Stomach smooth muscle (tissue), 2 donors: ENCODE results near the gene HPS1.
"Not testable (repeated sequence)": the region's sequence is repeated elsewhere in the genome, so short reads cannot be mapped to it uniquely, and the experiment has no call there.

Source experiments
- H3K27ac ChIP-seq: one replicate; pipeline ENCODE4 v1.7.0; 2013; ENCODE audit warnings: mild to moderate bottlenecking, low read length, inconsistent platforms
- H3K27me3 ChIP-seq, 2 donors: one replicate each; pipeline ENCODE4 v1.7.0; 2013; ENCODE audit warnings: low read length in 2 of 2; ENCODE audit not compliant: insufficient read depth in 2 of 2, control insufficient read depth in 1 of 2
- H3K36me3 ChIP-seq, 2 donors: one replicate each; pipeline ENCODE4 v1.7.0; 2013; ENCODE audit warnings: low read length in 2 of 2; ENCODE audit not compliant: control insufficient read depth in 2 of 2, insufficient read depth in 2 of 2
- H3K4me1 ChIP-seq: one replicate; pipeline ENCODE4 v1.7.0; 2013; ENCODE audit warnings: low read length; ENCODE audit not compliant: control insufficient read depth, insufficient read depth
- H3K4me3 ChIP-seq, 2 donors: one replicate each; pipeline ENCODE4 v1.7.0; 2013; ENCODE audit warnings: low read length in 2 of 2
- H3K9ac ChIP-seq, 2 donors: one replicate each; pipeline ENCODE4 v1.7.0; 2013; ENCODE audit warnings: low read length in 2 of 2, mild to moderate bottlenecking in 1 of 2
- H3K9me3 ChIP-seq, 2 donors: one replicate each; pipeline ENCODE4 v1.7.0; 2013; ENCODE audit warnings: low read length in 2 of 2; ENCODE audit not compliant: control insufficient read depth in 2 of 2
- donor health status: healthy.
- donor health status: Pancreatic carcinoma.

The HPS1 gene

GRCh38 chr10:98389398-98389797 is 57.3 kb downstream of the HPS1 start:
- no peak overlapping the region for H3K9ac ChIP-seq
- H3K27ac ChIP-seq: no peak overlapping the region
- H3K4me3 ChIP-seq: no peak overlapping the region
- H3K27me3 ChIP-seq: no peaks in the 10 kb centered on the region
- peaks cover 0 to 25% of the 10 kb centered on the region in 2 donors for H3K36me3 ChIP-seq
- H3K9me3 ChIP-seq: no peaks in the 10 kb centered on the region
- H3K4me1 ChIP-seq: peaks cover 7% of the 10 kb centered on the region

DNA sequence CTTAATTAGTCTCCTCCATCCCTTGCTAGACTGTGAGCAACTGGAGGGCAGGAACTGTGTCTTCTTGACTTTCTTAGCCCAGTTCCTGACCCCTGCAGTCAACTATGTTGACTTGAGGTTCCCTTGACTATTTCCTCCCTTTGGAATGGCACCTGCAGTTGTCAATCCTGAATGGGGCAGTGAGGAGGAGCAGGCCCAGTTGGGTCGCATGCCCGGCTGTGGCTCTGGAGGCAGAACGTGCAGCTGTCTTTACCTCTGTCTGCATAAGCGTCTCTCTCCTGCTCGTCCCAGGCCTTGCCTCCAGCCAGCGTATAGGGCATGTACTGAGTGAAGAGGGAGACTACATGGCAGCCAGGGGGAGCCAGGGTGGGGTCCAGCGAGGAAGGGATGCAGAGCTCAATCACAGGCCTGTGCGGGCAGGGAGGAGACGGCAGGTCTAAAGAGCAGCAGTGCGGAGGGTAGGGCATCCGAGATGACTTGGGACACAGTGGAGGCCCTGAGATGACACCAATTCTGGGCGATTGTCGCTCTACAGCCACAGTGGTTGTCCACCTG is 58.6 kb downstream of the HPS1 start:
- peaks cover 7% of the 10 kb centered on the region for H3K4me1 ChIP-seq
- H3K9ac ChIP-seq: no peak overlapping the region
- peaks cover 0 to 23% of the 10 kb centered on the region in 2 donors for H3K36me3 ChIP-seq
- H3K27ac ChIP-seq: no peak overlapping the region
- no peaks in the 10 kb centered on the region for H3K27me3 ChIP-seq
- H3K9me3 ChIP-seq: no peaks in the 10 kb centered on the region
- H3K4me3 ChIP-seq: no peak overlapping the region

GRCh38 chr10:98384531-98385133 is 62.1 kb downstream of the HPS1 start:
- no peak overlapping the region for H3K9ac ChIP-seq
- peaks cover 0 to 19% of the 10 kb centered on the region in 2 donors for H3K36me3 ChIP-seq
- no peak overlapping the region for H3K27ac ChIP-seq
- no peak overlapping the region for H3K4me3 ChIP-seq
- H3K9me3 ChIP-seq: no peaks in the 10 kb centered on the region
- no peaks in the 10 kb centered on the region for H3K4me1 ChIP-seq
- no peaks in the 10 kb centered on the region for H3K27me3 ChIP-seq

DNA sequence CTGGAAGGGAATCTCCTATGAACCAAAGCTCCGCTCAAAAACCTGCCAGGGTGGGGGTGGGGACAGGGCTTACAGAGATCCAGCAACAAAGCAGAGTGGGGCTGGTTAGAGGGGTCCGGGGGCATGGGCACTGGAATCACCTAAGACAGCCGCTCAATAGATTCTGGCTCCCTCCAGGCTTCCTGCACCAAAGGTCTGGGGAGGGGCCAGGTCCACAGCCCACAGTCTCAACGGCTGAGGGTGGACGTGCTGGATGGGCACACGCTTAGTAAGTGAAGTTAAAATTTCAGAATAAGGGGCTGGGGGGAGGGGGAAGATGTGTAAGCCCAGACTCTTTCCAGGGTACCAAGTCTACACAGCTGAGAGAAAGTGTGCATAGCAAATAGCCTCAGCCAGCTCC is 62.9 kb downstream of the HPS1 start:
- Histone ChIP-seq H3K36me3 (peaks cover 0 to 19% of the 10 kb centered on the region in 2 donors), H3K4me3 (no peak overlapping the region), H3K4me1 (no peaks in the 10 kb centered on the region), H3K9me3 (no peaks in the 10 kb centered on the region), H3K9ac (no peak overlapping the region), H3K27me3 (no peaks in the 10 kb centered on the region), H3K27ac (no peak overlapping the region)

GRCh38 chr10:98383134-98383667 is 63.5 kb downstream of the HPS1 start:
- not testable (repeated sequence) for H3K27me3 ChIP-seq, H3K9me3 ChIP-seq, H3K9ac ChIP-seq, H3K4me3 ChIP-seq, H3K4me1 ChIP-seq, H3K27ac ChIP-seq
- H3K36me3 ChIP-seq: peaks cover 0 to 19% of the 10 kb centered on the region in 2 donors

GRCh38 chr10:98382691-98383101 is 64.0 kb downstream of the HPS1 start:
- Histone ChIP-seq H3K9me3 (peaks cover 0 to 1% of the 10 kb centered on the region in 2 donors), H3K27me3 (no peaks in the 10 kb centered on the region), H3K9ac (no peak overlapping the region)

GRCh38 chr10:98380493-98381339 is 66.0 kb downstream of the HPS1 start:
- Histone ChIP-seq H3K27ac (no peak overlapping the region), H3K36me3 (peaks cover 0 to 13% of the 10 kb centered on the region in 2 donors), H3K4me3 (no peak overlapping the region), H3K9ac (no peak overlapping the region), H3K4me1 (no peaks in the 10 kb centered on the region), H3K27me3 (no peaks in the 10 kb centered on the region), H3K9me3 (peaks cover 0 to 8% of the 10 kb centered on the region in 2 donors)

More at GRCh38 chr10:98382691-98383101, 64.0 kb downstream of the HPS1 start:
- no peak overlapping the region for H3K4me3 ChIP-seq
- H3K27ac ChIP-seq: no peak overlapping the region
- no peaks in the 10 kb centered on the region for H3K4me1 ChIP-seq
- H3K36me3 ChIP-seq: peaks cover 0 to 19% of the 10 kb centered on the region in 2 donors

DNA sequence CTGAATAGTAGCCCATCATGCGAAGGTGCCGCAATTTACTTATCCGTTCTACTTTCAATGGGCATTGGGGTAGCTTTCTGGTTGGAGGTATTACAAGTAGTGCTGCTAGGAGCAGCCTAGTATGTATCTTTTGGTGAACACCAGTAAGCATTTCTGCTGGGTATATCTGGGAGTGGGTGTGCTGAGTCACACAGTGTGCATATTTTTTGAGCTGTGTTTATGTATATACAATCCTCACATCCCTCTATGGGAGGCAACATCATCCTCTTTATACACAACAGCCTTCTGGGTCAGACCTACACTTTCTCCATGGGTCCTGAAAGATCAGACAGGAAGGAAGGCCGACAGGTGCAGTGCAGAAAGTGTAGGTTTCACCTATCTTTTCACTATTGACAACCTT is 68.0 kb downstream of the HPS1 start:
- H3K27me3 ChIP-seq: peaks cover 0 to 2% of the 10 kb centered on the region in 2 donors

DNA sequence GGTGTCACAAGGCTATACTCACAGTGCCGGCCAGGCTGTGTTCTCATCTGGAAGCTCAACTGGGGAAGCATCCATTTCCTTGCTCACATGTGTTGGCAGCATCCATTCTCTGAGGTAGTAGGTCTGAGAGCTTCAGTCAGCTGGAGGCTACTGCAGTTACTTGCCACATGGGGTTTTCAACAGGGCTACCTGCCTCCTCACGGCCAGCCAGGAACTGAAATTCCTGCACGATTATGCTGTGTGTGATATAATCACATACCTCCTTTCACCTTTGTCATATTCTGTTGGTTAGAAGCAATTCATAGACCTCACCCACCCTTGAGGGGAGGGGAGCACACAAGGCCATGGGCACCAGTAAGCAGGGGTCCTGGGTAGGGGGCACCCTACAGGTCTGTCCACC is 69.2 kb downstream of the HPS1 start:
- Histone ChIP-seq H3K9ac (no peak overlapping the region), H3K36me3 (peaks cover 0 to 2% of the 10 kb centered on the region in 2 donors), H3K4me3 (no peak overlapping the region), H3K27ac (no peak overlapping the region), H3K27me3 (peaks cover 0 to 2% of the 10 kb centered on the region in 2 donors), H3K4me1 (peaks cover 7% of the 10 kb centered on the region), H3K9me3 (peaks cover 0 to 8% of the 10 kb centered on the region in 2 donors)

More for the DNA sequence above, 68.0 kb downstream of the HPS1 start:
- Histone ChIP-seq H3K9ac (no peak overlapping the region), H3K9me3 (peaks cover 0 to 8% of the 10 kb centered on the region in 2 donors), H3K27ac (no peak overlapping the region), H3K4me1 (peaks cover 7% of the 10 kb centered on the region), H3K36me3 (peaks cover 0 to 2% of the 10 kb centered on the region in 2 donors), H3K4me3 (no peak overlapping the region)

GRCh38 chr10:98377001-98377400 is 69.7 kb downstream of the HPS1 start:
- Histone ChIP-seq H3K4me3 (no peak overlapping the region), H3K27me3 (peaks cover 0 to 2% of the 10 kb centered on the region in 2 donors), H3K36me3 (peaks cover 0 to 2% of the 10 kb centered on the region in 2 donors), H3K27ac (no peak overlapping the region), H3K4me1 (peaks cover 7% of the 10 kb centered on the region), H3K9me3 (peaks cover 0 to 8% of the 10 kb centered on the region in 2 donors), H3K9ac (no peak overlapping the region)
